GM19025 (cell line): ENCODE data around the gene IL1RAPL1.

ENCODE experiments used
- ATAC-seq: cut with Tn5 transposase; IDR thresholded peaks from one replicate; pipeline ENCODE4 v1.9.1; 2021; ENCODE audit warnings: mild to moderate bottlenecking, low read depth, moderate library complexity; ENCODE audit not compliant: unreplicated experiment

Gene IL1RAPL1

GRCh38 chrX:28586981-28587551, at the start of gene IL1RAPL1:
Gene IL1RAPL1 (plus strand): TSS chrX:28587446.
- ATAC-seq: no peak

GRCh38 chrX:28542791-28543190, 44.5 kb upstream of the IL1RAPL1 start:
- ATAC-seq: no peak

GRCh38 chrX:28549838-28550237, 37.4 kb upstream of the IL1RAPL1 start:
- ATAC-seq: no peak

- no peak for ATAC-seq
These were observed 36.8 kb upstream of the IL1RAPL1 start for GRCh38 chrX:28550331-28550872.

GRCh38 chrX:28552322-28552721, 34.9 kb upstream of the IL1RAPL1 start:
- no peak for ATAC-seq

GRCh38 chrX:28552882-28553829, 34.1 kb upstream of the IL1RAPL1 start:
- ATAC-seq: no peak

GRCh38 chrX:28576117-28576516, 11.1 kb upstream of the IL1RAPL1 start:
- ATAC-seq: no peak

GRCh38 chrX:28581522-28581921, 5.7 kb upstream of the IL1RAPL1 start:
- no peak for ATAC-seq

- ATAC-seq: no peak
These were observed 4.7 kb upstream of the IL1RAPL1 start for GRCh38 chrX:28582511-28582910.

- no peak for ATAC-seq
These were observed 3.2 kb upstream of the IL1RAPL1 start for GRCh38 chrX:28584025-28584424.

- ATAC-seq: no peak
These were observed 1.5 kb upstream of the IL1RAPL1 start for GRCh38 chrX:28585767-28586166.

- ATAC-seq: no peak
These were observed 960 bp upstream of the IL1RAPL1 start for GRCh38 chrX:28586286-28586685.

GRCh38 chrX:28589046-28589445, 1.8 kb downstream of the IL1RAPL1 start:
- ATAC-seq: no peak

GRCh38 chrX:28590396-28590795, 3.1 kb downstream of the IL1RAPL1 start:
- ATAC-seq: no peak

GRCh38 chrX:28591542-28591941, 4.3 kb downstream of the IL1RAPL1 start:
- no peak for ATAC-seq

- no peak for ATAC-seq
These were observed 8.1 kb downstream of the IL1RAPL1 start for GRCh38 chrX:28595346-28595745.

GRCh38 chrX:28599957-28600356, 12.7 kb downstream of the IL1RAPL1 start:
- no peak for ATAC-seq

GRCh38 chrX:28609003-28609402, 21.8 kb downstream of the IL1RAPL1 start:
- ATAC-seq: no peak

- ATAC-seq: no peak
These were observed 22.8 kb downstream of the IL1RAPL1 start for GRCh38 chrX:28609917-28610613.

GRCh38 chrX:28610746-28611145, 23.5 kb downstream of the IL1RAPL1 start:
- no peak for ATAC-seq

GRCh38 chrX:28613558-28613957, 26.3 kb downstream of the IL1RAPL1 start:
- no peak for ATAC-seq
